C4-2B (cell line): ENCODE measurements around the gene MSI2.

Experiments used
- CTCF ChIP-seq: fragments of 450-650 bp; conservative IDR thresholded peaks from 2 replicates; pipeline ENCODE4 v1.5.1; 2017; ENCODE audit warnings: mild to moderate bottlenecking
- ZFX ChIP-seq: fragments of 450-650 bp; IDR thresholded peaks from 2 replicates; pipeline ENCODE4 v1.6.1; 2017

- TF ChIP-seq CTCF (no peak), ZFX (no peak)
These were observed 293.1 kb downstream of the MSI2 start for GRCh38 chr17:57549468-57549867.
